CD1c-positive myeloid dendritic cell (primary cell): ENCODE data around the gene CAMKK1.
"Not testable (repeated sequence)": the region's sequence is repeated elsewhere in the genome, so short reads cannot be mapped to it uniquely, and the experiment has no call there.

Experiments
- DNase-seq: peaks from one replicate; pipeline ENCODE4 v3.0.0-alpha.2; 2016; ENCODE audit errors: extremely low spot score

The CAMKK1 gene

DNA sequence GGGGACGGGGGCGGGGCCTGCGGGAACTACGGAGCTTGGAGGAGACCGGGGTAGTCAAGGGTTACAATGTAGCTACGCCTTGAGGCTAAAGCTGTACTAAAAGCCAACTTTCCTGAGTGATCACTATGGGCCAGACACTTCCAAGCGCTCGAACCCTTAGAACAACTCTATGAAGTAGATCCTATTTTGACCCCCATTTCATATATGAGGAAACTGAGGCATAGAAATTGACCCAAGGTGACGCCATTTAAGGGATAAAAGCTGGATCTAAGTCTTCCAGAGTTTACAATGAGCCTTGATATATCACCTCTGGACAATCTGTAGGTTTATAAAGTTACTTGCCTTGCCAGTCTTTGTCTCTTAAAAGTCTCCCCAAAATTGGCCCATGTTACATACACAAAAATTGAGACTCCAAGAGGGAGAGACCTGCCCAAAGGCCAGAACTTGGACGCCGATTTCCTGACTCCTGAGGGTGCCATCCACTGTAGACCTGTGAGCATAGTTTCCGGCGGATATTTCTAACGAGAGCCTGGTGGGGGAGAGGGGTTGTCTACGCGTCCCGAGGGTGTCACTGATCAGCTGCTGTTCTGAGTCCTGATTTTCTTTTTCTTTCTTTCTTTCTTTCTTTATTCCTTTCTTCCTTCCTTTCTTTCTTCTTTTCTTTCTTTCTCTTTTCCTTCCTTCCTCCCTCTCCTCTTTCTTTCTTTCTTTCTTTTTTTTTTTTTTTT is 46.3 kb downstream of the CAMKK1 start:
- DNase-seq = no peak

DNA sequence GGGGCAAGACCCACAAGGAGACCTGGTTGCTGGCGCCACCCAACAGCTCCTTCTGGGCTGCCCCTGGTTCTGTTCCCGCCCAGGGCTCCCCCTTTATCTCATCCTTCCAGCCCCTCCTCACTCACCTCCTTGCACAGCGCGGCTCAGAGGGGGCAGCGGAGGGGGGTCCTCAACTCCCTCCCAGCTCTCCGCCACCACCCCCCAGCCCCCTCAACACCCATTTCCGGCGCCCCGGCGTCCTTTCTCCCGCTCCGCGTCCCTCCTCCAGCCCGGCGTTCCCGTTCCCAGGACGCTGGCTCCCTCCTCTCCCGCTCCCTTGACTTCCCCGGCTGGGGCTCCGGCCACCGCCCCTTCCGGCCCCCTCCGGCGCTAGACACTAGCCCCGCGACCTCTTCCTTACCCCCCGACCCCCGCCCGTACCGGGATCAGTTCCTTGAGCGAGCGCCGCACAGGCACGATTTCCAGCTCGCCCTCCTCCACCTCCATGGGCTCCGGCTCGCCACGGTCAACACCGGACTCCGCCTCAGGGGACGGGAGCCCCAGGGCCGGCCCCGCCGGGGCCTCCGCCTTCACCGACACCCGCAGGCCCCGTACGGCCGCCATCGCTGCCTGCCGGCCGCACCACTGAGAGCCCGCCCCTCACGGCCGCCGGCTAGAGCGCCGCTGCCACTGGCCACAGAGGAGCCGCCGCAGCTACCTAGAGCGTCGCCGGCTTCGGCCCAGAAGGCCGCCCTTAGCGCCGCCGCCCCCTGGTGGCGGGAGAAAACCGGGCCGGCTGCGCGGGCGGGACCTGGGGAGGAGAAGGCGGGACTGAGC is 47.0 kb downstream of the CAMKK1 start, which contains the start of gene NCBP3:
TSS of gene NCBP3 (minus strand) at position 626 of the 816 bp plus-strand sequence. CDS start at position 603, 23 bp downstream.
- peak; percentile 99 for DNase-seq

- peak; percentile 12 for DNase-seq
These were observed 47.6 kb downstream of the CAMKK1 start for GRCh38 chr17:3845291-3845620.

GRCh38 chr17:3844556-3844955 is 48.3 kb downstream of the CAMKK1 start:
- DNase-seq = not testable (repeated sequence)

- peak; percentile 42 for DNase-seq
These were observed 48.8 kb downstream of the CAMKK1 start for GRCh38 chr17:3843935-3844516.

DNA sequence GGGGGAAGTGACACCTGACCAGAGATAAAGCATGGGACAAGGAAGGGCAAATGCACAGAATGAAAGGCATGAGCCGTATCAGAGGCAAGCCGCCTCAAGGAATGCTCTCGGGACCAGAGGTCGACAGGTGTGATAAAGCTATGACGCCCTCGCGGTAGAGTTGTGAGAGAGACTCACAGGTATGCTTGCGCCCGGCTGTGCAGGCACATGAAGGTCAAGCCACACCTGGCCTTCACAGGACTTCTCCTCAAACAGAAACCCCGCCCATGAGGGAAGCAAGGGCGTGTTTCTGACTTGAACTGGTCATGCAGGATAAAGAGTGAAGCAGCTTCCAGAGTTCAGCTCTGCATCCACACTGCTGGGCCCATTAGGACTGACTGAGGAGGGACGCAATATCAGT is 54.6 kb downstream of the CAMKK1 start:
- DNase-seq = no peak

DNA sequence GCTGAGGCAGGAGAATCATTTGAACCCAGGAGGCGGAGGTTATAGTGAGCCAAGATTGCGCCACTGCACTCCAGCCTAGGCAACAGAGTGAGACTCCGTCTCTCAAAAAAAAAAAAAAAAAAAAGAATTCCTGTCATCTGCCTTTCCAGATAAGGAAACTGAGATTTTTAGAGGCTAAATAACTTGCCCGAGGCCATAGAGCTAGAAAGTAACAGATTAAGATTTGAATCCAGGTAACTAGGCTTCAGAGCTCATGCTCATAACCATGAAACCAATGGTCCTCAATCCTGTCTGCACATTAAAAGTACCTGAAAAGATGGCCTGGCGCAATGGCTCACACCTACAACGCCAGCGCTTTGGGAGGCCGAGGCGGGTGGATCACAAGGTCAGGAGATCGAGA is 56.3 kb downstream of the CAMKK1 start:
- DNase-seq = no peak

- DNase-seq = peak; percentile 57
These were observed 57.2 kb downstream of the CAMKK1 start for GRCh38 chr17:3835410-3836229.

DNA sequence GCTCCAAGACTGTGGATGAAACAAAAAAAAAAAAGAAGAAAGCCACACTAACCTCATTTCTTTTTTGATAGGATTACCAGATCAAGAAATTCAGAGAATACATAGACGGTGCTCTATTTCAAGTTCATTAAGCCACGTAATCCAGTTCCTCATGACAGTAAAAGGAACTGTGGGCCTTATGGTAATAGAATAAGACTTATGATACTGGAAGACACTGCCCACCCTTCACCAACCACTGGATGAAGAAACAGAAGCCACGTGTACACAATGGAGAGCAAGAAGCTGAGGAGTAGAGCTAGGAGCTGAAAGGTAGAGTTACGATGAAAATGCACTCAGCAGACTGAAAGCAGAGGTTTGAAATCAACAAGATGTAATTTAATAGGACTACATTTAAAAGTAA is 58.0 kb downstream of the CAMKK1 start:
- peak; percentile 77 for DNase-seq

DNA sequence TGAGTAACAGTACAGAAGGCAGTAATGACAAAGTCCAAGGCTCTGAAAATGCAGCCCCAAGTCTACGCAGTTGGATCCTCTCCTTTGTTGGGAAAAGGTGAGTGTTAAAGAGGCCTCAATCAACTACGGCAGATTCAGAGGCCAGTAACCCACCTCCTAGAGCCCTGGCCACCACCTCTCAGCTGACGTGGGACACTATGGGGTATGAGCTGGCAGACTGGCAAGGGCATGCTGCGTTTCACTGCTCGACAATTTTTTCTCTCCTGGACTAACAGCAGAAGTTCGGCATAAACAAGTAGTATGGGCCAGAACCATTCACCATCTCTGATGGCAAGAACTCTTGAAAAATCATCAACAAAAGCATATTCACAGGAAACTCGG is 64.0 kb downstream of the CAMKK1 start:
- no peak for DNase-seq

GRCh38 chr17:3828151-3828851 is 64.6 kb downstream of the CAMKK1 start:
- DNase-seq = no peak

GRCh38 chr17:3827124-3827773 is 65.6 kb downstream of the CAMKK1 start:
- peak; percentile 84 for DNase-seq

- DNase-seq = no peak
These were observed 66.7 kb downstream of the CAMKK1 start for GRCh38 chr17:3826191-3826590.

DNA sequence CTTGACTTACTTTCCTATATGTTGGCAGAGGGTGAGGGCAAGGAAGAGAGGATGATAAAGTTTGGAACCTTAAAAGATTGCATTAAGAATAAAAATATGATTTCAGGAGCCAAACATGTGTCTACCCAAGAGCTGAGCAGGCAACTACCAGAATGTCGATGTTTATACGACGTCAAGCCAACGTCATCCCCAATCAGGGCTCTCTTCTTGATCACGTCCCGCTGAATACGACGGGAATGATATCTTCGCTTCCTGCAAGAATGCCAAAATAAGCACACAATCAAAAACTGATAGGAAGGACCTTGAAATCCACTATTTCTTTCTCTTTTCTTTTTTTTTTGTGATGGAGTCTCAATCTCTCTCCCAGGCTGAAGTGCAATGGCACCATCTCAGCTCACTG is 71.8 kb downstream of the CAMKK1 start:
- no peak for DNase-seq

DNA sequence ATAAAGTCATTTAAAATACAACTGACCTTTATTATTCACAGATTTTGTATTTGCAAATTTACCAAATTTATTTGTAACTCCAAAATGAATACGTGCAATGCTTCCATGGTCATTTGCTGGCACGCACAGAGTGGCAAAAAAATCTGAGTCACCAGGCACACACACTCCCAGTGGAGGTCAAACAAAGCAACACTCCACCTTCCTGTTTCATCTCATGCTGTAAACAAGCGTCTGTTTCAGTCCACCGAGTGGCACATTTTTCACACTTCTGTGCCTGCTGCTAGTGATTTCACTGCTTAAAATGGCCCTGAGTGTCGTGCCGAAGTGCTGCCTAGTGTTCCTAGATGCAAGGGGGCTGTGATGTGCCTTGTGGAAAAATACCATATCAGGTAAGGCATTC is 74.1 kb downstream of the CAMKK1 start:
- peak; percentile 60 for DNase-seq

- DNase-seq = no peak
These were observed 74.8 kb downstream of the CAMKK1 start for GRCh38 chr17:3817851-3818605.

DNA sequence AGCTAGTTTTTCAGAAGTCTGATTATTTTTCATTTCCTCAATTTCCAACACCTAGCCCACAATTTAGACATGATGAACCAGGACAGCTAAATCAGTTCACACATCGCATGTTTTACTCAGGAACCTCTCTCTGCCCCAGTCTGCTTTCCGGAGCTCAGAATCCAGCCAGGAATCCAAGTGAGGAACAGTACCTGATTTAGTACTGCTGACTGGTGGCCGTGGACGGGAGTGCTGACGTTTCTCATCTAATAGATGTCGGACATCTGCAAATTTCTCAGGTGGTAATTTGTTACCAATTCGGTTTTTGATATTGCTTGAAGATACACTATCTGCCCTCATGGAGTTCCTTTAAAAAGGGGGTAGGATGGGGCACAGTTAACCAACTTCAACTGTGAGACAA is 76.9 kb downstream of the CAMKK1 start:
- no peak for DNase-seq

DNA sequence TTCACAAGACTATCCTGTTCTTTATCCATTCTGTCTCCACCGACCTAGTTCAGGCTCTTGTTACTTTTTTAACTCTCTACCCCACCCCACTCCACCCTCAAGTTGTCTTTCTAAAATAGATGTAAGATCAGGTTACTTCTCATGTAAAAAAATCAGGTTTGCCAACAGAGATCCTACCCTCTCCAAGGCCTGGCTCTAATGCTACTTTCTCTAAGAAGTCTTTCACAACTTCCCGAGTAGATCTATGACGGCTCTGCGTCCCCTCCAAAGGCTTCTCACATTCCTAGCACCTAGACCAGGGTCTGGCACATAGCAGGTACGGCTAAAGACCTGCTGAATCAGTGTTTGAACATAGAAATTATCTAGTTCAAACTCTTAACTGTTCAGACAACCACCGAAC is 77.7 kb downstream of the CAMKK1 start:
- no peak for DNase-seq

DNA sequence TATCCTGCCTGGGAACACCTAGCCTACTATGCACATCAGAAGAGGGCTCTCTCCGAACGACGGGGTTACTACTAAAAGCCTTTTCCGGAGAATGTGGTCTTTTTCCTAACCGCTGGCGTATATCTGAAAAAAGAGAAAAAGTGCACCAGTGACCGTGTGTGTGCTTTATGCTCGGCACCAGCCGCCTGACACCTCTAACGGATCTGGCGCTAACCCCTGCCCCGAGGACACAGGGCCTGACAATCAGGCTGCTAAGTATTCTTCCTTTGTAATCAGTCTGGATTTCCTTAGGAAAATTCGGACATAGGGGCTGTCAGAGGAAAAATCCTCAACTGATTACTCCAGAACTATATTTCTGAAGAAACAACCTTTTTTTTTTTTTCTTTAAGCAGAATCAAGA is 78.5 kb downstream of the CAMKK1 start:
- DNase-seq = no peak

DNA sequence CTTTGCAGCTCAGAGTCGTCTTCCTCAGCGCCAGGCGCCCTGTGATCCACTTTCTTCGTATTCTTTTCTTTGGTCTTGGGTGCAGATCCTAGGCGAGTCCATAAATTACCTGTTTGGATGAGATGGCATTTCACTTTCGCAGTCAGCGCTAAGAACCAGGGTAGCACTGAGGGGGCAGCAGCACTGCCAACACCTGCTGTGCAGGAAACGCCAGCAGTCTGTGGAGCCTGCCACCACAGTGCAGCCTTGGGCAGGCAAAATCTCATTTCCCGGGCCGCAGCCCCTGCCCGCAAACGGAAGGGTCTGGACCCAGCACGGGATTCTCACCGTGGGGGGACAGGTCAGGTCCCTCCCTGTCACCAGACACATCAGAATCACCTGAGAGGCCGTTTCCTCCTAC is 79.7 kb downstream of the CAMKK1 start:
- DNase-seq = no peak
